ENCODE measurements around the gene IFNW1. TPM values are rescaled to one million over a fixed set of nuclear protein-coding genes. Genes with fewer than 3 reads are reported as not detected.

The IFNW1 gene
- total and polyA plus RNA-seq, 2 of the 13 experiments (the other 11 are each of a cell fraction or from before 2014, with no cell fraction given), result not detected

- no peaks in the 10 kb centered on the region for H3K27me3 ChIP-seq (ENCODE audit: control insufficient read depth in 1 of 2, insufficient read depth in 2 of 2, low read length in 2 of 2)
- TF ChIP-seq TFDP2 (CRISPR knock-in tag; IDR thresholded peaks at IDR 0.05), result no peak
- TF ChIP-seq MLX (CRISPR knock-in tag; IDR thresholded peaks at IDR 0.05), result no peak
- TF ChIP-seq, protein P1, sequence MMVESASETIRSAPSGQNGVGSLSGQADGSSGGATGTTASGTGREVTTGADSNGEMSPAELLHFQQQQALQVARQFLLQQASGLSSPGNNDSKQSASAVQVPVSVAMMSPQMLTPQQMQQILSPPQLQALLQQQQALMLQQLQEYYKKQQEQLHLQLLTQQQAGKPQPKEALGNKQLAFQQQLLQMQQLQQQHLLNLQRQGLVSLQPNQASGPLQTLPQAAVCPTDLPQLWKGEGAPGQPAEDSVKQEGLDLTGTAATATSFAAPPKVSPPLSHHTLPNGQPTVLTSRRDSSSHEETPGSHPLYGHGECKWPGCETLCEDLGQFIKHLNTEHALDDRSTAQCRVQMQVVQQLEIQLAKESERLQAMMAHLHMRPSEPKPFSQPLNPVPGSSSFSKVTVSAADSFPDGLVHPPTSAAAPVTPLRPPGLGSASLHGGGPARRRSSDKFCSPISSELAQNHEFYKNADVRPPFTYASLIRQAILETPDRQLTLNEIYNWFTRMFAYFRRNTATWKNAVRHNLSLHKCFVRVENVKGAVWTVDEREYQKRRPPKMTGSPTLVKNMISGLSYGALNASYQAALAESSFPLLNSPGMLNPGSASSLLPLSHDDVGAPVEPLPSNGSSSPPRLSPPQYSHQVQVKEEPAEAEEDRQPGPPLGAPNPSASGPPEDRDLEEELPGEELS (CRISPR knock-in tag; IDR thresholded peaks at IDR 0.05), result no peak
- no peak for TF ChIP-seq ZNF512 (CRISPR knock-in tag; IDR thresholded peaks at IDR 0.05)
- no peak for TF ChIP-seq ZNF570 (CRISPR knock-in tag; IDR thresholded peaks at IDR 0.05; ENCODE audit: borderline replicate concordance)
- TF ChIP-seq KMT2B (CRISPR knock-in tag; IDR thresholded peaks at IDR 0.05), result no peak
- TF ChIP-seq KLF16 (CRISPR knock-in tag; IDR thresholded peaks at IDR 0.05), result no peak
- no peak for TF ChIP-seq SAP130 (CRISPR knock-in tag; IDR thresholded peaks at IDR 0.05; ENCODE audit: low read depth)
- intact Hi-C loops (cut with micrococcal nuclease; ENCODE audit: unreplicated experiment) (no loop called here), in situ Hi-C loops (cut with HindIII; ENCODE audit: extremely low pct_ligation_motif_present, low pct_unique_long_range_greater_than_20kb) (no loop called here)
- H3K9ac ChIP-seq (ENCODE audit: insufficient read depth, low read depth, low read length), result no peak overlapping the region
- POLR2A ChIA-PET, result no interaction called here
- no peaks in the 10 kb centered on the region for H3K4me1 ChIP-seq (ENCODE audit: insufficient read depth, low read length)
- H3K79me2 ChIP-seq (ENCODE audit: insufficient read depth, low read length), result no peaks in the 10 kb centered on the region
- H3K4me3 ChIP-seq (replicated peaks in 1 of 3; ENCODE audit: insufficient read depth in 1 of 3, low read depth in 2 of 3, low read length in 3 of 3), result no peak overlapping the region
- no TSS peak for BruUV-seq (replicated peaks)
- H4K20me1 ChIP-seq (ENCODE audit: insufficient read depth, low read length), result no peaks in the 10 kb centered on the region
- 0% methylated on average over 1 of the region's 1 CpG for WGBS (ENCODE audit: low lambda C conversion rate)
- no peak overlapping the region for H3K27ac ChIP-seq (ENCODE audit: extremely low read length, insufficient read depth, low read length)
- FAIRE-seq, result no peak
- no peak overlapping the region for H3K4me2 ChIP-seq (ENCODE audit: low read depth, low read length)
- H3K36me3 ChIP-seq (replicated peaks in 1 of 2; ENCODE audit: control insufficient read depth in 1 of 2, insufficient read depth in 2 of 2, low read length in 2 of 2), result no peaks in the 10 kb centered on the region
- H3K9me3 ChIP-seq (ENCODE audit: low read length), result no peaks in the 10 kb centered on the region; the same call in 1 of the 2 replicates
- CTCF ChIA-PET (ENCODE audit: low intra/inter-chr PET ratio, low total read pairs), result no interaction called here
- no peak for DNase-seq (ENCODE audit: low spot score)
- no peak for ATAC-seq
- H2AFZ ChIP-seq (ENCODE audit: low read length), result no peak overlapping the region
Observed at GRCh38 chr9:21144603-21145002, 3.0 kb upstream of the IFNW1 start.

Measured in HepG2 (cell line).